Spleen (tissue), 11 donors: ENCODE results near the gene SERPINE1. TPM values are rescaled to one million over a fixed set of nuclear protein-coding genes. Genes with fewer than 3 reads are reported as not detected.
"Not testable (repeated sequence)": the region's sequence is repeated elsewhere in the genome, so short reads cannot be mapped to it uniquely, and the experiment has no call there.

ENCODE experiments used
- DNase-seq: peaks from one replicate; pipeline ENCODE4 v3.0.0-alpha.2; 2020
- H3K27ac ChIP-seq, 8 donors: fragments of 200-600 bp; sonication (generic) in 7 of 8; 1 replicate in 4 of 8; 2 replicates in 4 of 8; pipeline versions ENCODE4 v1.5.0 to v1.8.0; 2016 to 2021; ENCODE audit warnings: inconsistent platforms in 4 of 8, mild to moderate bottlenecking in 4 of 8, moderate library complexity in 1 of 8
- H3K27me3 ChIP-seq, 7 donors: fragments of 200-600 bp; sonication (generic) in 6 of 7; replicated peaks in 1 of 7; 1 replicate in 4 of 7; 2 replicates in 3 of 7; pipeline versions ENCODE4 v1.5.0 to v1.8.0; 2016 to 2021; ENCODE audit warnings: inconsistent platforms in 3 of 7, mild to moderate bottlenecking in 1 of 7
- H3K36me3 ChIP-seq, 6 donors: fragments of 200-600 bp; sonication (generic) in 5 of 6; 1 replicate in 4 of 6; 2 replicates in 2 of 6; pipeline versions ENCODE4 v1.5.0 to v1.8.0; 2016 to 2021; ENCODE audit warnings: inconsistent platforms in 2 of 6
- H3K4me1 ChIP-seq, 6 donors: fragments of 200-600 bp; sonication (generic) in 5 of 6; 1 replicate in 3 of 6; 2 replicates in 3 of 6; pipeline versions ENCODE4 v1.5.0 to v1.8.0; 2016 to 2021; ENCODE audit warnings: inconsistent platforms in 3 of 6
- H3K4me3 ChIP-seq, 8 donors: fragments of 200-600 bp; sonication (generic) in 7 of 8; 1 replicate in 4 of 8; 2 replicates in 4 of 8; pipeline versions ENCODE4 v1.5.0 to v1.8.0; 2016 to 2021; ENCODE audit warnings: inconsistent platforms in 4 of 8, mild to moderate bottlenecking in 4 of 8, moderate library complexity in 2 of 8
- H3K9me3 ChIP-seq, 8 donors: fragments of 200-600 bp; sonication (generic) in 7 of 8; 1 replicate in 4 of 8; 2 replicates in 4 of 8; pipeline versions ENCODE4 v1.5.0 to v1.8.0; 2016 to 2021; ENCODE audit warnings: inconsistent platforms in 4 of 8
- CTCF ChIP-seq, 11 experiments: fragments of 200-600 bp in 7 of 11; fragments of 450-650 bp in 4 of 11; sonication (generic) in 4 of 11; IDR thresholded peaks in 8 of 11; conservative IDR thresholded peaks in 3 of 11; 1 replicate in 7 of 11; 2 replicates in 4 of 11; pipeline versions ENCODE4 v1.4.0 to v1.8.0; 2016 to 2021; ENCODE audit warnings: antibody characterized with exemption in 11 of 11, inconsistent platforms in 4 of 11, mild to moderate bottlenecking in 1 of 11
- POLR2A ChIP-seq, 3 donors: fragments of 450-650 bp; IDR thresholded peaks; one replicate each; pipeline ENCODE4 v1.5.1; 2017; ENCODE audit warnings: antibody characterized with exemption in 3 of 3, mild to moderate bottlenecking in 1 of 3
- POLR2AphosphoS5 ChIP-seq, 3 donors: sonication (generic); formaldehyde crosslinking; IDR thresholded peaks; one replicate each; pipeline ENCODE4 v1.5.1; 2017; ENCODE audit warnings: antibody characterized with exemption in 3 of 3
- WGBS, 5 donors: extraction: QIAGEN DNeasy Blood & Tissue Kit in 3 of 5; methylation state at CpG; one replicate each; pipeline versions ENCODE4 v1.1.5 to v1.1.7; 2013 to 2018; 5-methylcytosine and 5-hydroxymethylcytosine counted together
- intact Hi-C: fragments of 100-400 bp; cut with DNase I; formaldehyde crosslinking; loops from one replicate; pipeline ENCODE4 v1.15.0; 2023; ENCODE audit warnings: low total_unique reads
- polyA plus RNA-seq, 3 donors: library from polyadenylated mRNA; stranded (reverse); fragments of 200-250 nt; gene quantifications; one replicate each; pipeline ENCODE4 v1.2.1, GENCODE V29; 2013
- total RNA-seq, 7 donors: library from RNA; depleted of rRNA in 3 of 7; stranded (reverse); fragments of >200 nt in 3 of 7; fragmentation: NEBNext Ultra II Directional in 4 of 7; extraction: Animal tissue kit (Norgen Biotek cat#: 25700) in 4 of 7; gene quantifications; one replicate each; pipeline versions ENCODE4 v1.1.0 to v1.2.1, GENCODE V29; 2016 to 2021
- donor health status: healthy with polysubstance abuse.
- donor health status: DM: no; HTN: no; CAD: no; lungs with moderate emphysema.
- donor health status: DM: no; HTN: no; CAD: no.
- donor health status: Bipolar disorder and iron deficiency.
- donor health status: healthy.
- donor health status: DM: no; HTN: no; CAD: no.
- donor health status: DM: yes; HTN: yes; CAD: no.

Gene SERPINE1
- total and polyA plus RNA-seq, 10 donors: 2.2 to 46.4 (median 4.7) TPM

- intact Hi-C loops: no loop called here
- peaks cover 0 to 36% (median 19%) of the 10 kb centered on the region in 6 donors for H3K4me1 ChIP-seq
- no peak for DNase-seq
- no peak overlapping the region for H3K4me3 ChIP-seq
- H3K9me3 ChIP-seq: no peaks in the 10 kb centered on the region
- peak overlapping the region; percentile 55 to 87 (median 72) for H3K27ac ChIP-seq
- TF ChIP-seq POLR2AphosphoS5 (IDR thresholded peaks at IDR 0.05) (no peak), CTCF (IDR thresholded peaks at IDR 0.05 in 8 of 11, conservative IDR thresholded peaks at IDR 0.05 in 3 of 11) (no peak), POLR2A (IDR thresholded peaks at IDR 0.05) (no peak)
- H3K27me3 ChIP-seq: no peaks in the 10 kb centered on the region
- WGBS, 5 donors: 79 to 89% (median 86%) methylated on average over 5 of the region's 5 CpGs
- H3K36me3 ChIP-seq: no peaks in the 10 kb centered on the region
Measured at GRCh38 chr7:101111261-101111660, 15.6 kb upstream of the SERPINE1 start.

- H3K4me1 ChIP-seq: peaks cover 0 to 36% (median 17%) of the 10 kb centered on the region in 6 donors
- WGBS, 5 donors: 47 to 68% (median 62%) methylated on average over 11 of the region's 11 CpGs
Measured at GRCh38 chr7:101112233-101112632, 14.7 kb upstream of the SERPINE1 start.

GRCh38 chr7:101113140-101113539 is 13.8 kb upstream of the SERPINE1 start:
- DNase-seq, intact Hi-C loops, H3K4me3 ChIP-seq, H3K9me3 ChIP-seq, H3K36me3 ChIP-seq, H3K27me3 ChIP-seq: not testable (repeated sequence)
- peaks cover 0 to 30% (median 14%) of the 10 kb centered on the region in 6 donors for H3K4me1 ChIP-seq
- WGBS, 5 donors: 94 to 98% (median 96%) methylated on average over 7 of the region's 7 CpGs
- peak overlapping the region in 5 of 8 donors; percentile 64 to 87 (median 76) for H3K27ac ChIP-seq

More at GRCh38 chr7:101112233-101112632, 14.7 kb upstream of the SERPINE1 start:
- intact Hi-C loops: no loop called here
- no peak for TF ChIP-seq CTCF (IDR thresholded peaks at IDR 0.05 in 8 of 11, conservative IDR thresholded peaks at IDR 0.05 in 3 of 11)
- peak; percentile 61 to 85 (median 82) for TF ChIP-seq POLR2AphosphoS5 (IDR thresholded peaks at IDR 0.05)
- Histone ChIP-seq H3K36me3 (no peaks in the 10 kb centered on the region), H3K4me3 (no peak overlapping the region), H3K27me3 (no peaks in the 10 kb centered on the region), H3K27ac (peak overlapping the region; percentile 55 to 87 (median 72)), H3K9me3 (no peaks in the 10 kb centered on the region)
- DNase-seq: no peak

GRCh38 chr7:101113836-101114235 is 13.1 kb upstream of the SERPINE1 start:
- H3K27me3 ChIP-seq: no peaks in the 10 kb centered on the region
- no peak overlapping the region for H3K4me3 ChIP-seq
- intact Hi-C loops: no loop called here
- no peaks in the 10 kb centered on the region for H3K9me3 ChIP-seq
- DNase-seq: no peak
- WGBS, 5 donors: 76 to 88% (median 84%) methylated on average over 11 of the region's 11 CpGs
- H3K36me3 ChIP-seq: no peaks in the 10 kb centered on the region
- H3K4me1 ChIP-seq: peaks cover 0 to 23% (median 8%) of the 10 kb centered on the region in 6 donors
- H3K27ac ChIP-seq: peak overlapping the region in 2 of 8 donors; percentile 26 to 45
- TF ChIP-seq POLR2A (IDR thresholded peaks at IDR 0.05) (no peak), POLR2AphosphoS5 (IDR thresholded peaks at IDR 0.05) (no peak), CTCF (IDR thresholded peaks at IDR 0.05 in 8 of 11, conservative IDR thresholded peaks at IDR 0.05 in 3 of 11) (no peak)

GRCh38 chr7:101114492-101114891 is 12.4 kb upstream of the SERPINE1 start:
- Histone ChIP-seq H3K4me3 (no peak overlapping the region), H3K9me3 (no peaks in the 10 kb centered on the region), H3K4me1 (peaks cover 0 to 18% (median 3%) of the 10 kb centered on the region in 6 donors), H3K36me3 (no peaks in the 10 kb centered on the region), H3K27me3 (peaks cover 0 to 3% (median 0%) of the 10 kb centered on the region in 7 donors), H3K27ac (peak overlapping the region in 2 of 8 donors; percentile 26 to 45)
- no peak for TF ChIP-seq POLR2A (IDR thresholded peaks at IDR 0.05)
- TF ChIP-seq CTCF (IDR thresholded peaks at IDR 0.05 in 8 of 11, conservative IDR thresholded peaks at IDR 0.05 in 3 of 11): no peak
- TF ChIP-seq POLR2AphosphoS5 (IDR thresholded peaks at IDR 0.05): no peak
- intact Hi-C loops: no loop called here
- no peak for DNase-seq
- WGBS, 5 donors: 69 to 77% (median 76%) methylated on average over 7 to 8 of the region's 8 CpGs
